Neural crest cell (in vitro differentiated cells): Measurements from ENCODE around the gene PCDH1. TPM values are rescaled to one million over a fixed set of nuclear protein-coding genes. Genes with fewer than 3 reads are reported as not detected.

Experiments used
- DNase-seq: peaks from one replicate; pipeline ENCODE4 v3.0.0; 2021; ENCODE audit warnings: low read depth, mixed read lengths, low spot score
- H3K27ac Mint-ChIP-seq: one replicate; pipeline ENCODE4 v1.8.0; 2021; ENCODE audit warnings: mild to moderate bottlenecking, mixed read lengths; ENCODE audit not compliant: unreplicated experiment
- H3K27me3 Mint-ChIP-seq: 2 replicates; pipeline ENCODE4 v1.8.0; 2021; ENCODE audit warnings: low read depth, mild to moderate bottlenecking, mixed read lengths
- H3K36me3 Mint-ChIP-seq: 2 replicates; pipeline ENCODE4 v1.8.0; 2021; ENCODE audit warnings: low read depth, mild to moderate bottlenecking, mixed read lengths
- H3K4me1 Mint-ChIP-seq: 2 replicates; pipeline ENCODE4 v1.8.0; 2021; ENCODE audit warnings: mixed read lengths
- H3K4me3 Mint-ChIP-seq: one replicate; pipeline ENCODE4 v1.8.0; 2021; ENCODE audit warnings: mild to moderate bottlenecking, mixed read lengths
- H3K9me3 Mint-ChIP-seq: 2 replicates; pipeline ENCODE4 v1.8.0; 2021; ENCODE audit warnings: mixed read lengths
- CTCF ChIP-seq: fragments of 200-600 bp; sonication (generic); conservative IDR thresholded peaks from 2 replicates; pipeline ENCODE4 v1.5.0; 2021; ENCODE audit warnings: antibody characterized with exemption, mild to moderate bottlenecking
- total RNA-seq: library from RNA; stranded (reverse); gene quantifications from 2 replicates; pipeline ENCODE4 v1.2.1, GENCODE V29; 2021

PCDH1 gene
- total RNA-seq, 1 donor from 2014 or later: 17.3 TPM

- no peak for DNase-seq
- peak overlapping the region; percentile 31 for H3K27ac Mint-ChIP-seq
- no peak for TF ChIP-seq CTCF
- H3K36me3 Mint-ChIP-seq: no peaks in the 10 kb centered on the region
- H3K9me3 Mint-ChIP-seq: no peaks in the 10 kb centered on the region
- no peak overlapping the region for H3K4me3 Mint-ChIP-seq
- H3K27me3 Mint-ChIP-seq: no peaks in the 10 kb centered on the region
- peaks cover 52% of the 10 kb centered on the region for H3K4me1 Mint-ChIP-seq
Observed at GRCh38 chr5:141806626-141807025, 71.6 kb downstream of the PCDH1 start.

- Mint-ChIP-seq H3K4me3 (peak overlapping the region; percentile 8), H3K36me3 (no peaks in the 10 kb centered on the region), H3K4me1 (peaks cover 46% of the 10 kb centered on the region), H3K27me3 (no peaks in the 10 kb centered on the region), H3K9me3 (no peaks in the 10 kb centered on the region), H3K27ac (peak overlapping the region; percentile 31)
- no peak for DNase-seq
- no peak for TF ChIP-seq CTCF
Observed at GRCh38 chr5:141805874-141806595, 72.2 kb downstream of the PCDH1 start.

- Mint-ChIP-seq H3K36me3 (no peaks in the 10 kb centered on the region), H3K9me3 (no peaks in the 10 kb centered on the region), H3K27ac (no peak overlapping the region), H3K4me1 (peaks cover 43% of the 10 kb centered on the region), H3K27me3 (no peaks in the 10 kb centered on the region), H3K4me3 (peak overlapping the region; percentile 29)
- DNase-seq: no peak
- no peak for TF ChIP-seq CTCF
Observed at GRCh38 chr5:141804475-141804874, 73.7 kb downstream of the PCDH1 start.

Other genes starting within 250 kb of the PCDH1 start
- 110 and 114 TPM in 2 replicates for gene HDAC3, start 241.6 kb downstream of the PCDH1 start, total RNA-seq
- gene RELL2, start 241.4 kb downstream of the PCDH1 start, total RNA-seq: 6.5 and 6.9 TPM in 2 replicates
- gene FCHSD1, start 227.0 kb downstream of the PCDH1 start, total RNA-seq: 20.4 and 20.6 TPM in 2 replicates
- 36.0 and 39.2 TPM in 2 replicates for gene ARAP3, start 196.2 kb downstream of the PCDH1 start, total RNA-seq
- gene DELE1, start 45.5 kb upstream of the PCDH1 start, total RNA-seq: 88.7 and 93.5 TPM in 2 replicates
- gene PCDH12, start 79.8 kb upstream of the PCDH1 start, total RNA-seq: 0.25 and 0.61 TPM in 2 replicates
- 36.9 and 41.4 TPM in 2 replicates for gene RNF14, start 90.7 kb upstream of the PCDH1 start, total RNA-seq
- 74.2 and 76.8 TPM in 2 replicates for gene GNPDA1, start 134.6 kb upstream of the PCDH1 start, total RNA-seq
- 43.4 and 43.6 TPM in 2 replicates for gene NDFIP1, start 230.4 kb upstream of the PCDH1 start, total RNA-seq